HCT116 (cell line): Measurements from ENCODE around the gene TAF1L. TPM values are rescaled to one million over a fixed set of nuclear protein-coding genes. Genes with fewer than 3 reads are reported as not detected.

ENCODE experiments used
- ATAC-seq: fragments of 200-7000 bp; cut with Tn5 transposase; 2 replicates; pipeline ENCODE4 v1.9.1; 2020; ENCODE audit warnings: mild to moderate bottlenecking, moderate library complexity
- BruUV-seq: library from RNA; stranded (reverse); fragments of 400-500 nt; replicated peaks from 2 replicates; lab custom pipeline; 2021; lab: Mats Ljungman, UMichigan
- CTCF ChIA-PET: fragments of 300-600 bp; sonication (Branson Sonifier 250); formaldehyde crosslinking; loops from one replicate; lab custom pipeline; 2021; ENCODE audit warnings: antibody characterized with exemption; lab: Charles Lee
- POLR2A ChIA-PET: fragments of 300-600, 350-600 bp; sonication (Branson Sonifier 250); formaldehyde crosslinking; loops from one replicate; lab custom pipeline; 2021; ENCODE audit warnings: antibody characterized with exemption; lab: Charles Lee
- RAD21 ChIA-PET, 2 experiments: fragments of 300-600 bp; sonication (Branson Sonifier 250); formaldehyde crosslinking; loops; one replicate each; lab custom pipeline; 2023; ENCODE audit warnings: low total read pairs in 2 of 2; ENCODE audit not compliant: uncharacterized antibody in 2 of 2, unreplicated experiment in 2 of 2, low non-redundant PET in 1 of 2; lab: Charles Lee
- DNase-seq: peaks from one replicate; pipeline ENCODE4 v3.0.0-alpha.2; 2010; ENCODE audit warnings: low read depth, low spot score
- H2AFZ ChIP-seq: fragments of 200-600 bp; shearing (Covaris generic), sonication (generic); 2 replicates; pipeline ENCODE4 v1.6.1; 2017; ENCODE audit warnings: low read depth, mixed run types, mixed read lengths, antibody characterized with exemption, low read length; ENCODE audit not compliant: poor library complexity, severe bottlenecking
- H3K27ac ChIP-seq: 2 replicates; pipeline ENCODE4 v1.5.1; 2012; ENCODE audit warnings: low read depth, low read length
- H3K27me3 ChIP-seq: fragments of 200-600 bp; sonication (generic); 2 replicates; pipeline ENCODE4 v1.6.1; 2016; ENCODE audit warnings: mixed run types, low read length, mixed read lengths; ENCODE audit not compliant: insufficient read depth
- H3K36me3 ChIP-seq, 2 experiments: fragments of 200-500 bp in 1 of 2; fragments of 200-600 bp in 1 of 2; sonication (Bioruptor generic) in 1 of 2; sonication (generic) in 1 of 2; 2 replicates each; pipeline versions ENCODE4 v1.5.1 to v1.6.1; 2014 to 2016; ENCODE audit warnings: low read length in 2 of 2, inconsistent platforms in 1 of 2, mixed read lengths in 1 of 2, mixed run types in 1 of 2; ENCODE audit not compliant: insufficient read depth in 2 of 2, control insufficient read depth in 1 of 2
- H3K4me1 ChIP-seq, 2 experiments: fragments of 200-600 bp in 1 of 2; sonication (generic) in 1 of 2; 2 replicates each; pipeline versions ENCODE4 v1.5.1 to v1.6.1; 2012 to 2017; ENCODE audit warnings: low read length in 2 of 2, inconsistent platforms in 1 of 2, mild to moderate bottlenecking in 1 of 2, mixed read lengths in 1 of 2, mixed run types in 1 of 2, moderate library complexity in 1 of 2; ENCODE audit not compliant: insufficient read depth in 2 of 2, control insufficient read depth in 1 of 2
- H3K4me2 ChIP-seq: fragments of 200-600 bp; sonication (generic); 2 replicates; pipeline ENCODE4 v1.6.1; 2017; ENCODE audit warnings: mixed run types, low read length, mixed read lengths
- H3K4me3 ChIP-seq, 2 experiments: fragments of 200-600 bp in 1 of 2; sonication (generic) in 1 of 2; replicated peaks in 1 of 2; 2 replicates each; pipeline ENCODE4 v1.5.1; 2011 to 2016; ENCODE audit warnings: low read length in 2 of 2, control low read depth in 1 of 2, low read depth in 1 of 2, mild to moderate bottlenecking in 1 of 2, mixed read lengths in 1 of 2, mixed run types in 1 of 2
- H3K79me2 ChIP-seq: fragments of 200-600 bp; sonication (generic); 2 replicates; pipeline ENCODE4 v1.6.1; 2017; ENCODE audit warnings: mild to moderate bottlenecking, mixed run types, low read length, moderate library complexity, mixed read lengths; ENCODE audit not compliant: insufficient read depth
- H3K9ac ChIP-seq: fragments of 200-600 bp; sonication (generic); 2 replicates; pipeline ENCODE4 v1.6.1; 2016; ENCODE audit warnings: low read length, mixed read lengths
- H3K9me2 ChIP-seq: fragments of 200-600 bp; sonication (generic), shearing (Covaris generic); 2 replicates; pipeline ENCODE4 v1.6.1; 2017; ENCODE audit warnings: mixed run types, mild to moderate bottlenecking, moderate library complexity; ENCODE audit not compliant: insufficient read depth
- H3K9me3 ChIP-seq, 2 experiments: fragments of 200-500 bp in 1 of 2; fragments of 200-600 bp in 1 of 2; sonication (Bioruptor generic) in 1 of 2; sonication (generic) in 1 of 2; 2 replicates each; pipeline ENCODE4 v1.6.1; 2014 to 2017; ENCODE audit warnings: low read length in 2 of 2, mixed read lengths in 2 of 2, inconsistent platforms in 1 of 2, low read depth in 1 of 2, mild to moderate bottlenecking in 1 of 2, mixed run types in 1 of 2, moderate library complexity in 1 of 2; ENCODE audit not compliant: control insufficient read depth in 1 of 2, insufficient read depth in 1 of 2
- H4K20me1 ChIP-seq: fragments of 200-600 bp; sonication (generic), shearing (Covaris generic); 2 replicates; pipeline ENCODE4 v1.6.1; 2017; ENCODE audit warnings: mixed run types, mild to moderate bottlenecking, moderate library complexity; ENCODE audit not compliant: insufficient read depth
- CBX3 ChIP-seq: IDR thresholded peaks from 2 replicates; pipeline ENCODE4 v1.6.1; 2012; ENCODE audit warnings: low read depth
- EZH2phosphoT487 ChIP-seq: fragments of 200-600 bp; IDR thresholded peaks from 2 replicates; pipeline ENCODE4 v1.6.1; 2018; ENCODE audit warnings: antibody characterized with exemption, borderline replicate concordance
- POLR2A ChIP-seq: IDR thresholded peaks from 2 replicates; pipeline ENCODE4 v1.7.0; 2011; ENCODE audit warnings: borderline replicate concordance; ENCODE audit not compliant: insufficient read depth, insufficient read length; ENCODE audit errors: extremely low read depth
- RAD21 ChIP-seq: IDR thresholded peaks from 2 replicates; pipeline ENCODE4 v1.6.1; 2012; ENCODE audit warnings: low read depth, mild to moderate bottlenecking
- REST ChIP-seq: IDR thresholded peaks from 2 replicates; pipeline ENCODE4 v1.6.1; 2012; ENCODE audit warnings: low read depth
- SIN3A ChIP-seq: IDR thresholded peaks from 2 replicates; pipeline ENCODE4 v1.6.1; 2012; ENCODE audit warnings: low read depth
- SP1 ChIP-seq: IDR thresholded peaks from 2 replicates; pipeline ENCODE4 v1.6.1; 2012; ENCODE audit warnings: low read depth
- SRF ChIP-seq: IDR thresholded peaks from 2 replicates; pipeline ENCODE4 v1.6.1; 2012; ENCODE audit warnings: low read depth
- ZBTB33 ChIP-seq: IDR thresholded peaks from 2 replicates; pipeline ENCODE4 v1.6.1; 2011; ENCODE audit warnings: mild to moderate bottlenecking, low read length, moderate library complexity; ENCODE audit not compliant: insufficient replicate concordance; ENCODE audit errors: extremely low read depth
- ZFX ChIP-seq: fragments of 450-650 bp; IDR thresholded peaks from 2 replicates; pipeline ENCODE4 v1.6.1; 2017
- intact Hi-C: fragments of 100-400 bp; cut with micrococcal nuclease; formaldehyde crosslinking; loops from 2 replicates; pipeline ENCODE4 v1.10.0; 2022
- total RNA-seq: library from RNA; stranded (reverse); gene quantifications from one replicate; pipeline ENCODE4 v1.2.1, GENCODE V29; 2021; ENCODE audit not compliant: unreplicated experiment

The TAF1L gene
- total RNA-seq, 1 experiment from 2014 or later, result not detected

DNA sequence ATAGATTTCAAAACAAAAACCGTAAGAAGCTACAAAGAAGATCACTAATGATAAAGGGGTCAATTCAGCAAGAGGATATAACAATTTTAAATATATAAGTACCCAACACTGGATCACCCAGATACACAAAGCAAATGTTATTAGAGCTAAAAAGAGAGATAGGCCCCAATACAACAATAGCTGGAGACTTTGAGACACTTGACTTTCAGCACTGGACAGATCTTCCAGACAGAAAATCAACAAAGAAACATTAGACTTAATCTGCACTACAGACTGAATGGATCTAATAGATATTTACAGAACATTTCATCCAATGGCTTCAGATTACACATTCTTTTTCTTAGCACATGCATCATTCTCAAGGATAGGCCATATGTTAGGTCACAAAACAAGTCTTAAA lies 46.3 kb upstream of the TAF1L start (continued):
- TF ChIP-seq ZBTB33, result no peak
- TF ChIP-seq SRF, result no peak
- no peak for TF ChIP-seq ZFX
- no peak for TF ChIP-seq REST
- no peak for TF ChIP-seq RAD21
- no peak for TF ChIP-seq SIN3A
- TF ChIP-seq EZH2phosphoT487, result no peak
- no peak for TF ChIP-seq CBX3
- no peak for TF ChIP-seq POLR2A

GRCh38 chr9:32677931-32678330 lies 42.5 kb upstream of the TAF1L start:
- POLR2A ChIA-PET, result no interaction called here
- CTCF ChIA-PET, result no interaction called here

More at GRCh38 chr9:32677931-32678330, 42.5 kb upstream of the TAF1L start:
- Histone ChIP-seq H3K4me3 (no peak overlapping the region), H3K27me3 (no peaks in the 10 kb centered on the region), H3K4me2 (no peak overlapping the region), H3K4me1 (no peaks in the 10 kb centered on the region), H4K20me1 (no peaks in the 10 kb centered on the region), H2AFZ (no peak overlapping the region), H3K27ac (no peak overlapping the region), H3K9me3 (no peaks in the 10 kb centered on the region), H3K9me2 (no peaks in the 10 kb centered on the region), H3K79me2 (no peaks in the 10 kb centered on the region), H3K9ac (no peak overlapping the region), H3K36me3 (no peaks in the 10 kb centered on the region)
- no peak for ATAC-seq
- no peak for DNase-seq
- no TSS peak for BruUV-seq
- RAD21 ChIA-PET, result no interaction called here
- TF ChIP-seq SP1, result no peak
- no peak for TF ChIP-seq EZH2phosphoT487
- TF ChIP-seq SIN3A, result no peak
- intact Hi-C loops, result no loop called here
